GM12891 (cell line): ENCODE results near the gene TNFAIP1.

Experiments used
- PAX5 ChIP-seq: IDR thresholded peaks from 2 replicates; pipeline ENCODE4 v1.6.1; 2011; ENCODE audit warnings: low read length, moderate library complexity, mild to moderate bottlenecking; ENCODE audit not compliant: insufficient read depth, severe bottlenecking
- POLR2AphosphoS5 ChIP-seq: IDR thresholded peaks from 2 replicates; pipeline ENCODE4 v1.6.1; 2011; ENCODE audit warnings: low read depth, low read length, control low read depth

DNA sequence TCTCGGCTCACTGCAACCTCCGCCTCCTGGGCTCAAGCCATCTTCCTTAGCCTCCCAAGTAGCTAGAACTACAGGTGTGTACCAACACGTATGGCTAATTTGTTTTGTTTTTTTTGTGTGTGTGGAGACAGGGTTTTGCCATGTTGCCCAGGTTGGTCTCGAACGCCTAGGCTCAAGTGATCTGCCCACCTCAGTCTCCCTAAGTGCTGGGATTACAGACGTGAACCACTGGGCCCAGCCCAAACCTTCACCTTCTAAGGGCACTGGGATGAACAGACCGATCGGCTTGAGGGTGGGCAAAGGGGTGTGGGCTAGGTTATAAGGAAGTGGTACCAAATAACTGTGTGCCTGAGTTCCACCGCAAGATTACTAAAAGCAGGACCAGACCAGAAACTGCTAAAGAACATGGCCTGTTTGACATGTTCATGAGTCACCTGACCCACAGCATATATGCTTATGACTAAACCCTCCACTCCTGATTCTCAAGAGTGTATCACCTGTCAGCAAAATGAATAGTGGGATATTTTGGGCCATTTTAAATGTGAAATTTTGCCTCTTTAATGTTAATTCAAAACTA lies 8.4 kb upstream of the TNFAIP1 start:
- TF ChIP-seq PAX5: no peak
- TF ChIP-seq POLR2AphosphoS5: no peak
